Liver (tissue), 10 donors: ENCODE results near the gene SLC19A3. TPM values are rescaled to one million over a fixed set of nuclear protein-coding genes. Genes with fewer than 3 reads are reported as not detected.

Experiments used
- DNase-seq: peaks from one replicate; pipeline ENCODE4 v3.0.0-alpha.2; 2017; ENCODE audit warnings: low spot score
- H3K27ac ChIP-seq, 2 donors: one replicate each; pipeline ENCODE4 v1.7.0; 2013; ENCODE audit warnings: inconsistent platforms in 2 of 2, low read length in 2 of 2, control low read depth in 1 of 2, low read depth in 1 of 2, mild to moderate bottlenecking in 1 of 2
- H3K27me3 ChIP-seq, 4 donors: one replicate each; pipeline versions ENCODE4 v1.6.1 to v1.7.0; 2013; ENCODE audit warnings: low read length in 3 of 4, inconsistent platforms in 1 of 4, mild to moderate bottlenecking in 1 of 4, moderate library complexity in 1 of 4; ENCODE audit not compliant: control insufficient read depth in 4 of 4, insufficient read depth in 4 of 4
- H3K36me3 ChIP-seq, 4 donors: one replicate each; pipeline versions ENCODE4 v1.6.1 to v1.7.0; 2013; ENCODE audit warnings: low read length in 3 of 4, mild to moderate bottlenecking in 3 of 4, low read depth in 1 of 4, moderate library complexity in 1 of 4; ENCODE audit not compliant: control insufficient read depth in 4 of 4, insufficient read depth in 3 of 4
- H3K4me1 ChIP-seq, 4 donors: one replicate each; pipeline versions ENCODE4 v1.6.1 to v1.7.0; 2013; ENCODE audit warnings: low read length in 3 of 4, mild to moderate bottlenecking in 3 of 4, moderate library complexity in 1 of 4; ENCODE audit not compliant: control insufficient read depth in 4 of 4, insufficient read depth in 4 of 4
- H3K4me3 ChIP-seq, 3 donors: one replicate each; pipeline versions ENCODE4 v1.6.1 to v1.7.0; 2013; ENCODE audit warnings: low read length in 3 of 3, control low read depth in 1 of 3, low read depth in 1 of 3, mild to moderate bottlenecking in 1 of 3
- H3K9ac ChIP-seq, 2 donors: one replicate each; pipeline ENCODE4 v1.7.0; 2013; ENCODE audit warnings: low read length in 2 of 2, mild to moderate bottlenecking in 2 of 2, moderate library complexity in 2 of 2, control low read depth in 1 of 2, low read depth in 1 of 2
- H3K9me3 ChIP-seq, 4 donors: one replicate each; pipeline versions ENCODE4 v1.6.1 to v1.7.0; 2013; ENCODE audit warnings: low read length in 3 of 4; ENCODE audit not compliant: control insufficient read depth in 4 of 4
- EGR1 ChIP-seq, 2 donors: IDR thresholded peaks; 2 replicates each; pipeline ENCODE4 v1.6.1; 2016 to 2018; ENCODE audit warnings: antibody characterized with exemption in 2 of 2, low read depth in 2 of 2
- FOXA1 ChIP-seq: IDR thresholded peaks from 2 replicates; pipeline ENCODE4 v1.6.1; 2016; ENCODE audit warnings: antibody characterized with exemption
- HNF4A ChIP-seq, 2 donors: conservative IDR thresholded peaks; 2 replicates each; pipeline ENCODE4 v1.6.1; 2016; ENCODE audit warnings: antibody characterized with exemption in 2 of 2, mild to moderate bottlenecking in 2 of 2
- HNF4G ChIP-seq: IDR thresholded peaks from 2 replicates; pipeline ENCODE4 v1.6.1; 2016; ENCODE audit warnings: antibody characterized with exemption
- JUND ChIP-seq, 2 donors: IDR thresholded peaks; 2 replicates each; pipeline ENCODE4 v1.6.1; 2016; ENCODE audit warnings: antibody characterized with exemption in 2 of 2
- RXRA ChIP-seq, 2 donors: IDR thresholded peaks; 2 replicates each; pipeline ENCODE4 v1.6.1; 2017 to 2018; ENCODE audit warnings: antibody characterized with exemption in 2 of 2, mild to moderate bottlenecking in 1 of 2
- YY1 ChIP-seq: IDR thresholded peaks from 2 replicates; pipeline ENCODE4 v1.6.1; 2016; ENCODE audit warnings: antibody characterized with exemption, mild to moderate bottlenecking
- WGBS: extraction: QIAGEN DNeasy Blood & Tissue Kit; methylation state at CpG from one replicate; pipeline ENCODE4 v1.1.7; 2013; 5-methylcytosine and 5-hydroxymethylcytosine counted together
- polyA plus RNA-seq, 2 donors: library from polyadenylated mRNA; stranded (reverse) in 1 of 2; unstranded in 1 of 2; fragments of 200-250 nt in 1 of 2; fragments of >200 nt in 1 of 2; fragmentation: Nextera tagmentation in 1 of 2; extraction: Ambion mirVana in 1 of 2; gene quantifications; one replicate each; pipeline versions ENCODE4 v1.2.1 to v1.2.3, GENCODE V29; 2013 to 2015
- small RNA-seq: library from RNA; depleted of rRNA; stranded (forward); fragments of <200 nt; gene quantifications from one replicate; pipeline ENCODE3, GENCODE V24; 2014
- total RNA-seq, 2 donors: library from RNA; depleted of rRNA; stranded (reverse); fragments of >200 nt; gene quantifications; one replicate each; pipeline ENCODE4 v1.2.3, GENCODE V29; 2014
- TF ChIP-seq, protein P1 (sequence below): IDR thresholded peaks from 2 replicates; pipeline ENCODE4 v1.6.1; 2016; ENCODE audit warnings: antibody characterized with exemption
- TF ChIP-seq, protein P2 (sequence below): IDR thresholded peaks from 2 replicates; pipeline ENCODE4 v1.6.1; 2016; ENCODE audit warnings: antibody characterized with exemption
- TF ChIP-seq, protein P3 (sequence below): fragments of 150-350 bp; IDR thresholded peaks from 2 replicates; pipeline ENCODE4 v1.5.1; 2017; ENCODE audit warnings: improper control_type of control experiment, low read depth, low read length; ENCODE audit not compliant: missing input control
- TF ChIP-seq, protein P4 (sequence below): IDR thresholded peaks from 2 replicates; pipeline ENCODE4 v1.6.1; 2016; ENCODE audit warnings: antibody characterized with exemption, mild to moderate bottlenecking
- donor health status: healthy.
- donor health status: healthy.
- donor health status: healthy.
- donor health status: healthy.
- donor health status: healthy.

SLC19A3 gene
- total and polyA plus RNA-seq, 4 donors, result 4.2 to 12.9 (median 8.4) TPM

DNA sequence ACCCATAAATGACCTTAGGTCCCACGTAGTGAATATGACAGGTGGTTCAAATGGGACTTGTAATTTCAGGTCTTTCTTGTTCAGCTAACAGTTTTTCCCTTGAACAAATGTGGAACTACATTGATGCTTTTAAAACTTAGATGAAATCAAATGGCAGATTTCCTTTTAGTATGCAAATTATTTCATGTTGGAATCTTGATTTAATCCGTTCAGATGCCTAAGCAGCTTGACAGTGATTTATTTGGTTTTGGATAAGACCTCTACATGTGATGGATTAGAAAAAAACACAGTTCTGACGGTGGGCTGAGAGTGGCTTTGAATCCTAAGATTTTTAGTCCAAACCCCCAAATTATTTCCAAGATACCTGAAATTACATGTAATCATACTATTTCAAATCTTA is 83.6 kb downstream of the SLC19A3 start:
- Histone ChIP-seq H3K4me3 (no peak overlapping the region), H3K4me1 (no peaks in the 10 kb centered on the region), H3K9ac (no peak overlapping the region), H3K27me3 (no peaks in the 10 kb centered on the region), H3K36me3 (no peaks in the 10 kb centered on the region), H3K9me3 (no peaks in the 10 kb centered on the region), H3K27ac (no peak overlapping the region)
- 79% methylated on average over 3 of the region's 3 CpGs for WGBS
- no peak for DNase-seq
- no peak for TF ChIP-seq EGR1 (IDR thresholded peaks at IDR 0.05; ENCODE audit: low read depth in 2 of 2)
- TF ChIP-seq, protein P1, sequence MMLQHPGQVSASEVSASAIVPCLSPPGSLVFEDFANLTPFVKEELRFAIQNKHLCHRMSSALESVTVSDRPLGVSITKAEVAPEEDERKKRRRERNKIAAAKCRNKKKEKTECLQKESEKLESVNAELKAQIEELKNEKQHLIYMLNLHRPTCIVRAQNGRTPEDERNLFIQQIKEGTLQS, result no peak
- TF ChIP-seq JUND (IDR thresholded peaks at IDR 0.05), result no peak
- TF ChIP-seq, protein P2, sequence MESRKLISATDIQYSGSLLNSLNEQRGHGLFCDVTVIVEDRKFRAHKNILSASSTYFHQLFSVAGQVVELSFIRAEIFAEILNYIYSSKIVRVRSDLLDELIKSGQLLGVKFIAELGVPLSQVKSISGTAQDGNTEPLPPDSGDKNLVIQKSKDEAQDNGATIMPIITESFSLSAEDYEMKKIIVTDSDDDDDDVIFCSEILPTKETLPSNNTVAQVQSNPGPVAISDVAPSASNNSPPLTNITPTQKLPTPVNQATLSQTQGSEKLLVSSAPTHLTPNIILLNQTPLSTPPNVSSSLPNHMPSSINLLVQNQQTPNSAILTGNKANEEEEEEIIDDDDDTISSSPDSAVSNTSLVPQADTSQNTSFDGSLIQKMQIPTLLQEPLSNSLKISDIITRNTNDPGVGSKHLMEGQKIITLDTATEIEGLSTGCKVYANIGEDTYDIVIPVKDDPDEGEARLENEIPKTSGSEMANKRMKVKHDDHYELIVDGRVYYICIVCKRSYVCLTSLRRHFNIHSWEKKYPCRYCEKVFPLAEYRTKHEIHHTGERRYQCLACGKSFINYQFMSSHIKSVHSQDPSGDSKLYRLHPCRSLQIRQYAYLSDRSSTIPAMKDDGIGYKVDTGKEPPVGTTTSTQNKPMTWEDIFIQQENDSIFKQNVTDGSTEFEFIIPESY, result no peak
- TF ChIP-seq HNF4G, result no peak
- no peak for TF ChIP-seq HNF4A (conservative IDR thresholded peaks at IDR 0.05)
- TF ChIP-seq YY1, result no peak
- TF ChIP-seq FOXA1, result no peak
- TF ChIP-seq, protein P3, sequence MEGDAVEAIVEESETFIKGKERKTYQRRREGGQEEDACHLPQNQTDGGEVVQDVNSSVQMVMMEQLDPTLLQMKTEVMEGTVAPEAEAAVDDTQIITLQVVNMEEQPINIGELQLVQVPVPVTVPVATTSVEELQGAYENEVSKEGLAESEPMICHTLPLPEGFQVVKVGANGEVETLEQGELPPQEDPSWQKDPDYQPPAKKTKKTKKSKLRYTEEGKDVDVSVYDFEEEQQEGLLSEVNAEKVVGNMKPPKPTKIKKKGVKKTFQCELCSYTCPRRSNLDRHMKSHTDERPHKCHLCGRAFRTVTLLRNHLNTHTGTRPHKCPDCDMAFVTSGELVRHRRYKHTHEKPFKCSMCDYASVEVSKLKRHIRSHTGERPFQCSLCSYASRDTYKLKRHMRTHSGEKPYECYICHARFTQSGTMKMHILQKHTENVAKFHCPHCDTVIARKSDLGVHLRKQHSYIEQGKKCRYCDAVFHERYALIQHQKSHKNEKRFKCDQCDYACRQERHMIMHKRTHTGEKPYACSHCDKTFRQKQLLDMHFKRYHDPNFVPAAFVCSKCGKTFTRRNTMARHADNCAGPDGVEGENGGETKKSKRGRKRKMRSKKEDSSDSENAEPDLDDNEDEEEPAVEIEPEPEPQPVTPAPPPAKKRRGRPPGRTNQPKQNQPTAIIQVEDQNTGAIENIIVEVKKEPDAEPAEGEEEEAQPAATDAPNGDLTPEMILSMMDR, result no peak
- TF ChIP-seq, protein P4, sequence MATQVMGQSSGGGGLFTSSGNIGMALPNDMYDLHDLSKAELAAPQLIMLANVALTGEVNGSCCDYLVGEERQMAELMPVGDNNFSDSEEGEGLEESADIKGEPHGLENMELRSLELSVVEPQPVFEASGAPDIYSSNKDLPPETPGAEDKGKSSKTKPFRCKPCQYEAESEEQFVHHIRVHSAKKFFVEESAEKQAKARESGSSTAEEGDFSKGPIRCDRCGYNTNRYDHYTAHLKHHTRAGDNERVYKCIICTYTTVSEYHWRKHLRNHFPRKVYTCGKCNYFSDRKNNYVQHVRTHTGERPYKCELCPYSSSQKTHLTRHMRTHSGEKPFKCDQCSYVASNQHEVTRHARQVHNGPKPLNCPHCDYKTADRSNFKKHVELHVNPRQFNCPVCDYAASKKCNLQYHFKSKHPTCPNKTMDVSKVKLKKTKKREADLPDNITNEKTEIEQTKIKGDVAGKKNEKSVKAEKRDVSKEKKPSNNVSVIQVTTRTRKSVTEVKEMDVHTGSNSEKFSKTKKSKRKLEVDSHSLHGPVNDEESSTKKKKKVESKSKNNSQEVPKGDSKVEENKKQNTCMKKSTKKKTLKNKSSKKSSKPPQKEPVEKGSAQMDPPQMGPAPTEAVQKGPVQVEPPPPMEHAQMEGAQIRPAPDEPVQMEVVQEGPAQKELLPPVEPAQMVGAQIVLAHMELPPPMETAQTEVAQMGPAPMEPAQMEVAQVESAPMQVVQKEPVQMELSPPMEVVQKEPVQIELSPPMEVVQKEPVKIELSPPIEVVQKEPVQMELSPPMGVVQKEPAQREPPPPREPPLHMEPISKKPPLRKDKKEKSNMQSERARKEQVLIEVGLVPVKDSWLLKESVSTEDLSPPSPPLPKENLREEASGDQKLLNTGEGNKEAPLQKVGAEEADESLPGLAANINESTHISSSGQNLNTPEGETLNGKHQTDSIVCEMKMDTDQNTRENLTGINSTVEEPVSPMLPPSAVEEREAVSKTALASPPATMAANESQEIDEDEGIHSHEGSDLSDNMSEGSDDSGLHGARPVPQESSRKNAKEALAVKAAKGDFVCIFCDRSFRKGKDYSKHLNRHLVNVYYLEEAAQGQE, result no peak
- TF ChIP-seq RXRA (IDR thresholded peaks at IDR 0.05), result no peak

Small RNA genes lying within 50 kb of the gene (small RNA-seq; reads per million reads assigned to genes)
- not detected for gene RNA5SP121

Other genes starting within 250 kb of the SLC19A3 start
- gene AGFG1, start 245.9 kb downstream of the SLC19A3 start, total RNA-seq, result 10 to 100 TPM; 23.0 to 49.7 TPM
- 10 to 100 TPM in 1 of 2 donors, 1 to 10 TPM in 1; 8.5 to 24.3 TPM for gene AGFG1, start 245.9 kb downstream of the SLC19A3 start, polyA plus RNA-seq
- not detected for gene SCYGR2, start 119.1 kb downstream of the SLC19A3 start, total RNA-seq
- gene SCYGR2, start 119.1 kb downstream of the SLC19A3 start, polyA plus RNA-seq, result not detected
- not detected for gene SCYGR3, start 103.2 kb downstream of the SLC19A3 start, total RNA-seq
- not detected for gene SCYGR3, start 103.2 kb downstream of the SLC19A3 start, polyA plus RNA-seq
- not detected for gene SCYGR4, start 100.5 kb downstream of the SLC19A3 start, total RNA-seq
- gene SCYGR4, start 100.5 kb downstream of the SLC19A3 start, polyA plus RNA-seq, result not detected
- not detected for gene SCYGR5, start 51.2 kb downstream of the SLC19A3 start, total RNA-seq
- gene SCYGR5, start 51.2 kb downstream of the SLC19A3 start, polyA plus RNA-seq, result not detected
- gene SCYGR6, start 6.7 kb upstream of the SLC19A3 start, total RNA-seq, result not detected
- gene SCYGR6, start 6.7 kb upstream of the SLC19A3 start, polyA plus RNA-seq, result not detected
- not detected for gene SCYGR7, start 10.3 kb upstream of the SLC19A3 start, total RNA-seq
- gene SCYGR7, start 10.3 kb upstream of the SLC19A3 start, polyA plus RNA-seq, result not detected
- gene SCYGR8, start 27.9 kb upstream of the SLC19A3 start, total RNA-seq, result not detected
- gene SCYGR8, start 27.9 kb upstream of the SLC19A3 start, polyA plus RNA-seq, result not detected
- gene CCL20, start 95.8 kb upstream of the SLC19A3 start, total RNA-seq, result 1 to 10 TPM; 1.0 to 5.9 TPM
- gene CCL20, start 95.8 kb upstream of the SLC19A3 start, polyA plus RNA-seq, result 1 to 10 TPM in 1 of 2 donors, under 1 TPM in 1; 0.36 to 1.6 TPM
- gene DAW1, start 153.6 kb upstream of the SLC19A3 start, total RNA-seq, result not detected
- gene DAW1, start 153.6 kb upstream of the SLC19A3 start, polyA plus RNA-seq, result not detected